GM12878 (cell line): ENCODE data around the gene KIF9. TPM values are rescaled to one million over a fixed set of nuclear protein-coding genes. Genes with fewer than 3 reads are reported as not detected.

Experiments used
- ATAC-seq: fragments of 200-7000 bp; cut with Tn5 transposase; 3 replicates; pipeline ENCODE4 v1.9.1; 2020; ENCODE audit warnings: mild to moderate bottlenecking, moderate library complexity
- BruUV-seq: library from RNA; stranded (reverse); fragments of 400-500 nt; replicated peaks from 2 replicates; lab custom pipeline; 2021; lab: Mats Ljungman, UMichigan
- CTCF ChIA-PET: fragments of 300-600 bp; sonication (Branson Sonifier 250); formaldehyde crosslinking; extraction: SDS; loops from one replicate; lab custom pipeline; 2021; ENCODE audit warnings: inconsistent platforms; lab: Yijun Ruan, JAX
- POLR2A ChIA-PET: fragments of 350-600 bp; formaldehyde crosslinking; extraction: SDS; loops from one replicate; lab custom pipeline; 2021; ENCODE audit warnings: inconsistent platforms; lab: Charles Lee
- RAD21 ChIA-PET: fragments of 300-600 bp; sonication (Branson Sonifier 250); formaldehyde crosslinking; loops from one replicate; lab custom pipeline; 2023; ENCODE audit warnings: antibody characterized with exemption; ENCODE audit not compliant: unreplicated experiment; lab: Charles Lee
- SMC1A ChIA-PET: fragments of 300-600 bp; sonication (Branson Sonifier 250); formaldehyde crosslinking; loops from one replicate; lab custom pipeline; 2023; ENCODE audit not compliant: unreplicated experiment, uncharacterized antibody; lab: Charles Lee
- DNase-seq: peaks from one replicate; pipeline ENCODE4 v3.0.0-alpha.2; 2011; ENCODE audit warnings: low read depth, low spot score
- FAIRE-seq: peaks from 3 replicates; lab custom pipeline; 2011; peaks lifted over from hg19 to GRCh38; lab: Jason Lieb, UNC
- H2AFZ ChIP-seq: 2 replicates; pipeline ENCODE4 v1.6.0; 2011; ENCODE audit warnings: low read depth, low read length, control low read depth; ENCODE audit not compliant: control insufficient read depth
- H3K27ac ChIP-seq: 2 replicates; pipeline ENCODE4 v1.5.1; 2011; ENCODE audit warnings: control low read depth; ENCODE audit not compliant: control insufficient read depth, insufficient read depth
- H3K27me3 ChIP-seq, 2 experiments: replicated peaks in 1 of 2; 2 replicates each; pipeline versions ENCODE4 v1.6.0 to v1.6.1; 2011; ENCODE audit warnings: low read length in 1 of 2; ENCODE audit not compliant: control insufficient read depth in 2 of 2, insufficient read depth in 2 of 2
- H3K36me3 ChIP-seq, 2 experiments: 2 replicates each; pipeline ENCODE4 v1.5.1; 2011; ENCODE audit warnings: low read length in 1 of 2; ENCODE audit not compliant: control insufficient read depth in 2 of 2, insufficient read depth in 2 of 2
- H3K4me1 ChIP-seq: 2 replicates; pipeline ENCODE4 v1.6.1; 2011; ENCODE audit warnings: mild to moderate bottlenecking, low read length, moderate library complexity, mixed read lengths; ENCODE audit not compliant: control insufficient read depth, insufficient read depth
- H3K4me2 ChIP-seq: 2 replicates; pipeline ENCODE4 v1.6.0; 2011; ENCODE audit warnings: control low read depth; ENCODE audit not compliant: control insufficient read depth, insufficient read depth
- H3K4me3 ChIP-seq: fragments of 200-600 bp; sonication (generic); 2 replicates; pipeline ENCODE4 v1.5.1; 2016
- H3K79me2 ChIP-seq: 2 replicates; pipeline ENCODE4 v1.6.0; 2011; ENCODE audit warnings: low read length; ENCODE audit not compliant: control insufficient read depth, insufficient read depth
- H3K9ac ChIP-seq: 2 replicates; pipeline ENCODE4 v1.8.0; 2011; ENCODE audit warnings: low read length, control low read depth, mixed read lengths; ENCODE audit not compliant: control insufficient read depth, insufficient read depth
- H3K9me3 ChIP-seq: replicated peaks from 3 replicates; pipeline ENCODE4 v1.5.1; 2011; ENCODE audit warnings: mild to moderate bottlenecking, low read length; ENCODE audit not compliant: control insufficient read depth, insufficient read depth
- H4K20me1 ChIP-seq: 2 replicates; pipeline ENCODE4 v1.6.0; 2011; ENCODE audit not compliant: control insufficient read depth, insufficient read depth
- BHLHE40 ChIP-seq, 2 experiments: fragments of 450-650 bp in 1 of 2; IDR thresholded peaks; 2 replicates each; pipeline ENCODE4 v1.6.1; 2011 to 2017; ENCODE audit warnings: low read depth in 2 of 2, borderline replicate concordance in 1 of 2, improper control_type of control experiment in 1 of 2, low read length in 1 of 2, mild to moderate bottlenecking in 1 of 2
- CHD2 ChIP-seq: IDR thresholded peaks from 2 replicates; pipeline ENCODE4 v1.6.1; 2011; ENCODE audit warnings: low read depth, low read length, improper control_type of control experiment, borderline replicate concordance
- MAX ChIP-seq: IDR thresholded peaks from 2 replicates; pipeline ENCODE4 v1.6.1; 2012; ENCODE audit warnings: low read depth, low read length, improper control_type of control experiment
- PML ChIP-seq: IDR thresholded peaks from 2 replicates; pipeline ENCODE4 v1.6.1; 2012; ENCODE audit warnings: low read length, inconsistent platforms
- RAD21 ChIP-seq: IDR thresholded peaks from 2 replicates; pipeline ENCODE4 v1.6.1; 2011; ENCODE audit warnings: mild to moderate bottlenecking, low read depth, low read length, moderate library complexity; ENCODE audit not compliant: insufficient read depth
- RB1 ChIP-seq: fragments of 450-650 bp; formaldehyde crosslinking; IDR thresholded peaks from 2 replicates; pipeline ENCODE4 v1.6.1; 2017; ENCODE audit warnings: mild to moderate bottlenecking, borderline replicate concordance
- SMARCA5 ChIP-seq: fragments of 450-650 bp; IDR thresholded peaks from 2 replicates; pipeline ENCODE4 v1.6.1; 2017; ENCODE audit warnings: mild to moderate bottlenecking
- STAT3 ChIP-seq: IDR thresholded peaks from 2 replicates; pipeline ENCODE4 v1.6.1; 2011; ENCODE audit warnings: low read depth, low read length, improper control_type of control experiment
- ZBTB33 ChIP-seq: fragments of 450-650 bp; IDR thresholded peaks from 2 replicates; pipeline ENCODE4 v1.6.1; 2017; ENCODE audit warnings: mild to moderate bottlenecking
- WGBS: methylation state at CpG from one replicate; pipeline ENCODE4 v1.1.6; 2016; ENCODE audit warnings: low lambda C conversion rate; ENCODE audit not compliant: insufficient replicate concordance, insufficient coverage; ENCODE audit errors: missing lambda C conversion rate; 5-methylcytosine and 5-hydroxymethylcytosine counted together
- in situ Hi-C: fragments of 300-500 bp; cut with MboI; formaldehyde crosslinking; loops from 9 replicates; pipeline ENCODE4 v1.14.3; 2018; ENCODE audit warnings: mixed read lengths
- intact Hi-C: fragments of 100-400 bp; cut with micrococcal nuclease; formaldehyde crosslinking; loops from one replicate; pipeline ENCODE4 v1.14.2; 2022; ENCODE audit not compliant: unreplicated experiment
- polyA plus RNA-seq, 11 experiments: library from polyadenylated mRNA; depleted of rRNA in 4 of 11; unstranded in 6 of 11; stranded (reverse) in 5 of 11; fragments of >200 nt; fragmentation: Nextera tagmentation in 4 of 11; fragmentation: Illumina TruSeq in 1 of 11; extraction: Ambion mirVana in 4 of 11; extraction: Trizol in 1 of 11; gene quantifications; 1 replicate in 1 of 11; 2 replicates in 10 of 11; pipeline versions ENCODE4 v1.2.1 to v1.2.3, GENCODE V29; 2011 to 2016; ENCODE audit warnings: inconsistent platforms in 2 of 11, missing spikeins in 2 of 11, low read depth in 1 of 11
- total RNA-seq, 4 experiments: library from RNA; depleted of rRNA in 3 of 4; stranded (reverse); fragments of >200 nt in 3 of 4; fragmentation: Illumina TruSeq in 1 of 4; extraction: Trizol in 1 of 4; gene quantifications; 2 replicates each; pipeline versions ENCODE4 v1.2.1 to v1.2.3, GENCODE V29; 2013 to 2021
- TF ChIP-seq, protein P1 (sequence below): fragments of 450-650 bp; conservative IDR thresholded peaks from 2 replicates; pipeline ENCODE4 v1.6.1; 2017; ENCODE audit warnings: mild to moderate bottlenecking, moderate library complexity
- TF ChIP-seq, protein P2 (sequence below): fragments of 450-650 bp; IDR thresholded peaks from 2 replicates; pipeline ENCODE4 v1.6.1; 2018; ENCODE audit warnings: mild to moderate bottlenecking, low read depth, moderate library complexity; ENCODE audit not compliant: partially characterized antibody
- TF ChIP-seq, protein P3 (sequence below): fragments of 450-650 bp; IDR thresholded peaks from 2 replicates; pipeline ENCODE4 v1.6.1; 2017; ENCODE audit warnings: mild to moderate bottlenecking, moderate library complexity

KIF9 gene
- total and polyA plus RNA-seq, 10 of the 15 experiments (the other 5 are each of a cell fraction or from before 2014, with no cell fraction given): 3.0 to 10.2 (median 5.9) TPM

DNA sequence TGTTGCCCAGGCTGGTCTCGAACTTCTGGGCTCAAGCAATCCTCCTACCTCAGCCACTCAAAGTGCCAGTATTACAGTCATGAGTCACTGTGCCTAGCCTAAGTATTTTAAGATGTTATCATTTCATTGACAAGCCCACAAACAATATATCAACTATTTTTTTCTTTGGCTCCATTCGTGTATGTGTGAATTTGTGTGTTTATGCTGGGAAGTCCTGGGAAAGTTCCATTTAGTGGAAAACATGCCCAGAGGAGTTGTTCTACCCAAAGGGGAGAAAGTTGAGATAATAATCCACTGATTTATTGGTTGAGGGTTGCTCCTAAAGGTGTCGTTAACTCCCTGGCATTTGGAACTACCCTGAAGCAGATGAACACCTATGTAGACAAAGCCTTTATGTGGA is 58.8 kb downstream of the KIF9 start:
- H2AFZ ChIP-seq: no peak overlapping the region
- intact Hi-C loops: loop anchor here (10.0 kb wide), 1 partner anchor 139 kb away; no protein-coding TSS in a partner anchor
- H3K4me3 ChIP-seq: no peak overlapping the region
- ChIA-PET SMC1A (interaction anchor here (1.3 kb wide), 1 partner anchor 48 kb away, joined by 5 read pairs; no protein-coding TSS in a partner anchor), CTCF (interaction anchor here (0.9 to 1.5 kb wide), 3 partner anchors 27 to 195 kb away, joined by 3 to 6 read pairs (median 3); no protein-coding TSS in a partner anchor), POLR2A (interaction anchor here (0.6 kb wide), 1 partner anchor 68 kb away, joined by 3 read pairs; no protein-coding TSS in a partner anchor), RAD21 (interaction anchor here (0.8 to 1.1 kb wide), 2 partner anchors 13 to 59 kb away, joined by 3 read pairs; no protein-coding TSS in a partner anchor)
- in situ Hi-C loops: no loop called here
- ATAC-seq (no peak), DNase-seq (no peak), FAIRE-seq (no peak)
- H3K79me2 ChIP-seq: no peaks in the 10 kb centered on the region
- no peak overlapping the region for H3K4me2 ChIP-seq
- H3K9me3 ChIP-seq: no peaks in the 10 kb centered on the region
- peaks cover 41% of the 10 kb centered on the region for H3K4me1 ChIP-seq
- no TSS peak for BruUV-seq
- WGBS: 72% methylated on average over 3 of the region's 3 CpGs
- no peaks in the 10 kb centered on the region for H3K27me3 ChIP-seq
- H3K36me3 ChIP-seq: no peaks in the 10 kb centered on the region
- no peak overlapping the region for H3K9ac ChIP-seq
- H4K20me1 ChIP-seq: no peaks in the 10 kb centered on the region
- H3K27ac ChIP-seq: no peak overlapping the region
- TF ChIP-seq STAT3 (no peak), ZBTB33 (no peak), SMARCA5 (no peak), RB1 (no peak), RAD21 (no peak), PML (no peak), CHD2 (no peak), BHLHE40 (IDR thresholded peaks at IDR 0.05; ENCODE audit: borderline replicate concordance in 1 of 2, low read depth in 2 of 2, low read length in 1 of 2) (no peak), MAX (no peak)
- TF ChIP-seq, protein P1, sequence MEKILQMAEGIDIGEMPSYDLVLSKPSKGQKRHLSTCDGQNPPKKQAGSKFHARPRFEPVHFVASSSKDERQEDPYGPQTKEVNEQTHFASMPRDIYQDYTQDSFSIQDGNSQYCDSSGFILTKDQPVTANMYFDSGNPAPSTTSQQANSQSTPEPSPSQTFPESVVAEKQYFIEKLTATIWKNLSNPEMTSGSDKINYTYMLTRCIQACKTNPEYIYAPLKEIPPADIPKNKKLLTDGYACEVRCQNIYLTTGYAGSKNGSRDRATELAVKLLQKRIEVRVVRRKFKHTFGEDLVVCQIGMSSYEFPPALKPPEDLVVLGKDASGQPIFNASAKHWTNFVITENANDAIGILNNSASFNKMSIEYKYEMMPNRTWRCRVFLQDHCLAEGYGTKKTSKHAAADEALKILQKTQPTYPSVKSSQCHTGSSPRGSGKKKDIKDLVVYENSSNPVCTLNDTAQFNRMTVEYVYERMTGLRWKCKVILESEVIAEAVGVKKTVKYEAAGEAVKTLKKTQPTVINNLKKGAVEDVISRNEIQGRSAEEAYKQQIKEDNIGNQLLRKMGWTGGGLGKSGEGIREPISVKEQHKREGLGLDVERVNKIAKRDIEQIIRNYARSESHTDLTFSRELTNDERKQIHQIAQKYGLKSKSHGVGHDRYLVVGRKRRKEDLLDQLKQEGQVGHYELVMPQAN: no peak
- TF ChIP-seq, protein P2, sequence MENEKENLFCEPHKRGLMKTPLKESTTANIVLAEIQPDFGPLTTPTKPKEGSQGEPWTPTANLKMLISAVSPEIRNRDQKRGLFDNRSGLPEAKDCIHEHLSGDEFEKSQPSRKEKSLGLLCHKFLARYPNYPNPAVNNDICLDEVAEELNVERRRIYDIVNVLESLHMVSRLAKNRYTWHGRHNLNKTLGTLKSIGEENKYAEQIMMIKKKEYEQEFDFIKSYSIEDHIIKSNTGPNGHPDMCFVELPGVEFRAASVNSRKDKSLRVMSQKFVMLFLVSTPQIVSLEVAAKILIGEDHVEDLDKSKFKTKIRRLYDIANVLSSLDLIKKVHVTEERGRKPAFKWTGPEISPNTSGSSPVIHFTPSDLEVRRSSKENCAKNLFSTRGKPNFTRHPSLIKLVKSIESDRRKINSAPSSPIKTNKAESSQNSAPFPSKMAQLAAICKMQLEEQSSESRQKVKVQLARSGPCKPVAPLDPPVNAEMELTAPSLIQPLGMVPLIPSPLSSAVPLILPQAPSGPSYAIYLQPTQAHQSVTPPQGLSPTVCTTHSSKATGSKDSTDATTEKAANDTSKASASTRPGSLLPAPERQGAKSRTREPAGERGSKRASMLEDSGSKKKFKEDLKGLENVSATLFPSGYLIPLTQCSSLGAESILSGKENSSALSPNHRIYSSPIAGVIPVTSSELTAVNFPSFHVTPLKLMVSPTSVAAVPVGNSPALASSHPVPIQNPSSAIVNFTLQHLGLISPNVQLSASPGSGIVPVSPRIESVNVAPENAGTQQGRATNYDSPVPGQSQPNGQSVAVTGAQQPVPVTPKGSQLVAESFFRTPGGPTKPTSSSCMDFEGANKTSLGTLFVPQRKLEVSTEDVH: no peak
- TF ChIP-seq, protein P3, sequence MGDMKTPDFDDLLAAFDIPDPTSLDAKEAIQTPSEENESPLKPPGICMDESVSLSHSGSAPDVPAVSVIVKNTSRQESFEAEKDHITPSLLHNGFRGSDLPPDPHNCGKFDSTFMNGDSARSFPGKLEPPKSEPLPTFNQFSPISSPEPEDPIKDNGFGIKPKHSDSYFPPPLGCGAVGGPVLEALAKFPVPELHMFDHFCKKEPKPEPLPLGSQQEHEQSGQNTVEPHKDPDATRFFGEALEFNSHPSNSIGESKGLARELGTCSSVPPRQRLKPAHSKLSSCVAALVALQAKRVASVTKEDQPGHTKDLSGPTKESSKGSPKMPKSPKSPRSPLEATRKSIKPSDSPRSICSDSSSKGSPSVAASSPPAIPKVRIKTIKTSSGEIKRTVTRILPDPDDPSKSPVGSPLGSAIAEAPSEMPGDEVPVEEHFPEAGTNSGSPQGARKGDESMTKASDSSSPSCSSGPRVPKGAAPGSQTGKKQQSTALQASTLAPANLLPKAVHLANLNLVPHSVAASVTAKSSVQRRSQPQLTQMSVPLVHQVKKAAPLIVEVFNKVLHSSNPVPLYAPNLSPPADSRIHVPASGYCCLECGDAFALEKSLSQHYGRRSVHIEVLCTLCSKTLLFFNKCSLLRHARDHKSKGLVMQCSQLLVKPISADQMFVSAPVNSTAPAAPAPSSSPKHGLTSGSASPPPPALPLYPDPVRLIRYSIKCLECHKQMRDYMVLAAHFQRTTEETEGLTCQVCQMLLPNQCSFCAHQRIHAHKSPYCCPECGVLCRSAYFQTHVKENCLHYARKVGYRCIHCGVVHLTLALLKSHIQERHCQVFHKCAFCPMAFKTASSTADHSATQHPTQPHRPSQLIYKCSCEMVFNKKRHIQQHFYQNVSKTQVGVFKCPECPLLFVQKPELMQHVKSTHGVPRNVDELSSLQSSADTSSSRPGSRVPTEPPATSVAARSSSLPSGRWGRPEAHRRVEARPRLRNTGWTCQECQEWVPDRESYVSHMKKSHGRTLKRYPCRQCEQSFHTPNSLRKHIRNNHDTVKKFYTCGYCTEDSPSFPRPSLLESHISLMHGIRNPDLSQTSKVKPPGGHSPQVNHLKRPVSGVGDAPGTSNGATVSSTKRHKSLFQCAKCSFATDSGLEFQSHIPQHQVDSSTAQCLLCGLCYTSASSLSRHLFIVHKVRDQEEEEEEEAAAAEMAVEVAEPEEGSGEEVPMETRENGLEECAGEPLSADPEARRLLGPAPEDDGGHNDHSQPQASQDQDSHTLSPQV: no peak
